ENCODE results near the gene CSF2. TPM values are rescaled to one million over a fixed set of nuclear protein-coding genes. Genes with fewer than 3 reads are reported as not detected.

CSF2 gene
- total RNA-seq, 1 donor from 2014 or later, result not detected

- H3K27me3 ChIP-seq (ENCODE audit: control insufficient read depth in 3 of 3, insufficient read depth in 3 of 3, low read length in 3 of 3), result peaks cover 0 to 5% (median 0%) of the 10 kb centered on the region in 3 donors
- H3K4me1 ChIP-seq (ENCODE audit: control insufficient read depth in 3 of 3, insufficient read depth in 3 of 3, low read length in 3 of 3), result no peaks in the 10 kb centered on the region
- H3K4me3 ChIP-seq (ENCODE audit: low read length in 3 of 3), result no peak overlapping the region
- H3K36me3 ChIP-seq (ENCODE audit: control insufficient read depth in 3 of 3, insufficient read depth in 3 of 3, low read length in 3 of 3), result no peaks in the 10 kb centered on the region
- no peak overlapping the region for H3K27ac ChIP-seq (ENCODE audit: low read depth, low read length)
- no peak overlapping the region for H3K9ac ChIP-seq (ENCODE audit: low read depth in 1 of 3, low read length in 3 of 3)
- no peaks in the 10 kb centered on the region for H3K9me3 ChIP-seq (ENCODE audit: control insufficient read depth in 3 of 3, low read length in 3 of 3)
Measured at GRCh38 chr5:132054031-132054696, 19.4 kb upstream of the CSF2 start.

DNA sequence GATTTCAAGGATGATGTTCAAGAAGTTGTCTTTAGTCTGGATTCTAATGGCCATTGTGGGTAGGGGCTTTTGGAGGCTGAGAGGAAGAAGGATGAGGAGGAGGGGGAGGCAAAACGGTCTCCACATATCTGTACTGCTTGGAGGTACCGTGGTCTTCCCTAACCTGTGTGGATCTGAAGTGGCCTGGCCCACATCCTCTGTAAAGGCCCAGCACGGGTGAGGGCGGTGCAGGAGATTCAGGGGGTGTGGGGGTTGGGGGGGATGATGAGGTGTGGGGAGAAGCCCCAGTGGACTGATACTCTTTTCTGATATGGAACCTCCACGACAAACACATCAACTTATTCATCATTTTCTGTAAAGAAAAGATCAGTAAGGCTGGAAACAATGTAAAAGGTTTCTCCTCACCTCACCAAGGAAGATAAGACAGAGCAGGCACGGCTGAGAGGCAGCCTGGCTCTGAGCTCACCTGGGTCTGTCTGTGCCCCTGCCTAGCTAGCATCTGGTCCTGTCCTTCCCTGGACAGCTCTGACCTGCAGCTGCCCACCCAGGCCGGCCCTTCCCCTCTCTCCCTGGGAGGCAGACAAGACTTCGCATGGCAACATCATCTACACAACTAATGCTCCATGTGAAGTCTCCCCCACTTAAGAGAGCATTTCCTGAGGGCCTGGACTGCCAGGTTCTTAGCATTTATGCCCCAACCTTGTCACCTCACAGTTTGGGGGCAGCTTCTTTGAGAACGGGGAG lies 18.7 kb upstream of the CSF2 start:
- H3K4me3 ChIP-seq (ENCODE audit: low read length in 3 of 3), result no peak overlapping the region
- H3K4me1 ChIP-seq (ENCODE audit: control insufficient read depth in 3 of 3, insufficient read depth in 3 of 3, low read length in 3 of 3), result no peaks in the 10 kb centered on the region
- peaks cover 0 to 5% (median 0%) of the 10 kb centered on the region in 3 donors for H3K27me3 ChIP-seq (ENCODE audit: control insufficient read depth in 3 of 3, insufficient read depth in 3 of 3, low read length in 3 of 3)
- H3K36me3 ChIP-seq (ENCODE audit: control insufficient read depth in 3 of 3, insufficient read depth in 3 of 3, low read length in 3 of 3), result no peaks in the 10 kb centered on the region
- no peaks in the 10 kb centered on the region for H3K9me3 ChIP-seq (ENCODE audit: control insufficient read depth in 3 of 3, low read length in 3 of 3)
- no peak overlapping the region for H3K9ac ChIP-seq (ENCODE audit: low read depth in 1 of 3, low read length in 3 of 3)
- no peak overlapping the region for H3K27ac ChIP-seq (ENCODE audit: low read depth, low read length)

DNA sequence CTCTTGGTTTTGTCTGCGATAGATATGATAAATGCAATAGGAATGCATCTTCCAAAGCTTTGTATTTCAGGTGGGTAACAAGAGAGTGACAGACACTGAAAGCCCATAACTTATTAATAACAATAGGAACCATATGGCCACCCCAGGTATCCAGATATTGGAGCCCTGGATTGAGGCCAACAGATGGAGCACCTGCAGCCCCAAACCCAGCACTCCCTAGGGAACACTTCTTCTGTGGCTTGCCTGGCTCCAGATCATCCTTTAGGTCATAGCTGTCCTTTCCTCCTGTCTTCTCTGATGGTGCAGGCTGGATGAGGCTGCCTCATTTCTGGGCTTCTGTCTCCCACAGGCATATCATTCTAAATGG lies 18.2 kb upstream of the CSF2 start:
- Histone ChIP-seq H3K9ac (ENCODE audit: low read depth in 1 of 3, low read length in 3 of 3) (no peak overlapping the region), H3K27ac (ENCODE audit: low read depth, low read length) (no peak overlapping the region), H3K9me3 (ENCODE audit: control insufficient read depth in 3 of 3, low read length in 3 of 3) (no peaks in the 10 kb centered on the region), H3K4me1 (ENCODE audit: control insufficient read depth in 3 of 3, insufficient read depth in 3 of 3, low read length in 3 of 3) (no peaks in the 10 kb centered on the region), H3K36me3 (ENCODE audit: control insufficient read depth in 3 of 3, insufficient read depth in 3 of 3, low read length in 3 of 3) (no peaks in the 10 kb centered on the region), H3K27me3 (ENCODE audit: control insufficient read depth in 3 of 3, insufficient read depth in 3 of 3, low read length in 3 of 3) (peaks cover 0 to 3% (median 0%) of the 10 kb centered on the region in 3 donors), H3K4me3 (ENCODE audit: low read length in 3 of 3) (no peak overlapping the region)

- H3K4me3 ChIP-seq (ENCODE audit: low read length in 3 of 3), result no peak overlapping the region
- no peaks in the 10 kb centered on the region for H3K9me3 ChIP-seq (ENCODE audit: control insufficient read depth in 3 of 3, low read length in 3 of 3)
- no peaks in the 10 kb centered on the region for H3K4me1 ChIP-seq (ENCODE audit: control insufficient read depth in 3 of 3, insufficient read depth in 3 of 3, low read length in 3 of 3)
Measured at GRCh38 chr5:132055808-132056609, 17.6 kb upstream of the CSF2 start.

GRCh38 chr5:132056610-132057497 lies 16.7 kb upstream of the CSF2 start:
- Histone ChIP-seq H3K27ac (ENCODE audit: low read depth, low read length) (no peak overlapping the region), H3K4me3 (ENCODE audit: low read length in 3 of 3) (no peak overlapping the region), H3K9ac (ENCODE audit: low read depth in 1 of 3, low read length in 3 of 3) (no peak overlapping the region), H3K9me3 (ENCODE audit: control insufficient read depth in 3 of 3, low read length in 3 of 3) (no peaks in the 10 kb centered on the region), H3K27me3 (ENCODE audit: control insufficient read depth in 3 of 3, insufficient read depth in 3 of 3, low read length in 3 of 3) (no peaks in the 10 kb centered on the region), H3K4me1 (ENCODE audit: control insufficient read depth in 3 of 3, insufficient read depth in 3 of 3, low read length in 3 of 3) (no peaks in the 10 kb centered on the region), H3K36me3 (ENCODE audit: control insufficient read depth in 3 of 3, insufficient read depth in 3 of 3, low read length in 3 of 3) (no peaks in the 10 kb centered on the region)

More at GRCh38 chr5:132055808-132056609, 17.6 kb upstream of the CSF2 start:
- Histone ChIP-seq H3K36me3 (ENCODE audit: control insufficient read depth in 3 of 3, insufficient read depth in 3 of 3, low read length in 3 of 3) (no peaks in the 10 kb centered on the region), H3K9ac (ENCODE audit: low read depth in 1 of 3, low read length in 3 of 3) (no peak overlapping the region), H3K27me3 (ENCODE audit: control insufficient read depth in 3 of 3, insufficient read depth in 3 of 3, low read length in 3 of 3) (no peaks in the 10 kb centered on the region), H3K27ac (ENCODE audit: low read depth, low read length) (no peak overlapping the region)

- H3K4me1 ChIP-seq (ENCODE audit: control insufficient read depth in 3 of 3, insufficient read depth in 3 of 3, low read length in 3 of 3), result no peaks in the 10 kb centered on the region
- no peaks in the 10 kb centered on the region for H3K36me3 ChIP-seq (ENCODE audit: control insufficient read depth in 3 of 3, insufficient read depth in 3 of 3, low read length in 3 of 3)
- H3K9me3 ChIP-seq (ENCODE audit: control insufficient read depth in 3 of 3, low read length in 3 of 3), result no peaks in the 10 kb centered on the region
- H3K27ac ChIP-seq (ENCODE audit: low read depth, low read length), result no peak overlapping the region
- no peaks in the 10 kb centered on the region for H3K27me3 ChIP-seq (ENCODE audit: control insufficient read depth in 3 of 3, insufficient read depth in 3 of 3, low read length in 3 of 3)
- no peak overlapping the region for H3K9ac ChIP-seq (ENCODE audit: low read depth in 1 of 3, low read length in 3 of 3)
- no peak overlapping the region for H3K4me3 ChIP-seq (ENCODE audit: low read length in 3 of 3)
Measured at GRCh38 chr5:132057498-132058255, 15.9 kb upstream of the CSF2 start.

GRCh38 chr5:132058646-132059042 lies 14.9 kb upstream of the CSF2 start:
- no peaks in the 10 kb centered on the region for H3K36me3 ChIP-seq (ENCODE audit: control insufficient read depth in 3 of 3, insufficient read depth in 3 of 3, low read length in 3 of 3)
- H3K9ac ChIP-seq (ENCODE audit: low read depth in 1 of 3, low read length in 3 of 3), result no peak overlapping the region
- no peaks in the 10 kb centered on the region for H3K4me1 ChIP-seq (ENCODE audit: control insufficient read depth in 3 of 3, insufficient read depth in 3 of 3, low read length in 3 of 3)
- H3K27me3 ChIP-seq (ENCODE audit: control insufficient read depth in 3 of 3, insufficient read depth in 3 of 3, low read length in 3 of 3), result no peaks in the 10 kb centered on the region
- H3K27ac ChIP-seq (ENCODE audit: low read depth, low read length), result no peak overlapping the region
- H3K4me3 ChIP-seq (ENCODE audit: low read length in 3 of 3), result no peak overlapping the region
- H3K9me3 ChIP-seq (ENCODE audit: control insufficient read depth in 3 of 3, low read length in 3 of 3), result no peaks in the 10 kb centered on the region

GRCh38 chr5:132059043-132059695 lies 14.4 kb upstream of the CSF2 start:
- no peaks in the 10 kb centered on the region for H3K36me3 ChIP-seq (ENCODE audit: control insufficient read depth in 3 of 3, insufficient read depth in 3 of 3, low read length in 3 of 3)
- H3K9me3 ChIP-seq (ENCODE audit: control insufficient read depth in 3 of 3, low read length in 3 of 3), result no peaks in the 10 kb centered on the region
- no peak overlapping the region for H3K27ac ChIP-seq (ENCODE audit: low read depth, low read length)
- H3K9ac ChIP-seq (ENCODE audit: low read depth in 1 of 3, low read length in 3 of 3), result no peak overlapping the region
- H3K27me3 ChIP-seq (ENCODE audit: control insufficient read depth in 3 of 3, insufficient read depth in 3 of 3, low read length in 3 of 3), result no peaks in the 10 kb centered on the region
- H3K4me1 ChIP-seq (ENCODE audit: control insufficient read depth in 3 of 3, insufficient read depth in 3 of 3, low read length in 3 of 3), result no peaks in the 10 kb centered on the region
- no peak overlapping the region for H3K4me3 ChIP-seq (ENCODE audit: low read length in 3 of 3)

Measured in skeletal muscle tissue (tissue), 4 donors.